ENCODE results near the gene CDON. TPM values are rescaled to one million over a fixed set of nuclear protein-coding genes. Genes with fewer than 3 reads are reported as not detected.

CDON gene
- total RNA-seq, 1 experiment from 2014 or later, result 17.2 TPM

- Histone ChIP-seq H2AFZ (ENCODE audit: low read length) (no peak overlapping the region), H2AK5ac (ENCODE audit: insufficient read length, low read length) (no peak overlapping the region), H2BK12ac (ENCODE audit: insufficient read length, low read depth, low read length) (no peak overlapping the region), H4K8ac (replicated peaks; ENCODE audit: insufficient read length, low read depth, low read length) (no peak overlapping the region), H3K23ac (ENCODE audit: insufficient read length, low read depth, low read length) (no peak overlapping the region), H3K4me1 (ENCODE audit: insufficient read depth, low read length) (no peaks in the 10 kb centered on the region), H2BK5ac (ENCODE audit: insufficient read length, low read length) (no peak overlapping the region), H3T11ph (ENCODE audit: low read length) (no peak overlapping the region), H2BK15ac (ENCODE audit: low read depth, low read length) (no peak overlapping the region), H3K4ac (ENCODE audit: low read depth, low read length) (no peak overlapping the region), H3K14ac (ENCODE audit: insufficient read depth, low read length) (no peak overlapping the region), H3K79me2 (ENCODE audit: insufficient read depth, low read length) (0 out of 2 replicates have a peak, but pooled peaks cover 1% of the 10 kb centered on the region), H3K18ac (ENCODE audit: insufficient read length, low read depth, low read length) (no peak overlapping the region), H3K56ac (ENCODE audit: insufficient read length, low read depth, low read length) (no peak overlapping the region), H4K5ac (ENCODE audit: insufficient read length, low read depth, low read length) (no peak overlapping the region), H3K27me3 (ENCODE audit: insufficient read depth, low read length) (no peaks in the 10 kb centered on the region), H2BK20ac (ENCODE audit: low read depth, low read length, poor library complexity, severe bottlenecking) (no peak overlapping the region), H4K91ac (ENCODE audit: insufficient read length, low read depth, low read length) (no peak overlapping the region), H3K23me2 (ENCODE audit: insufficient read length, low read depth, low read length, poor library complexity, severe bottlenecking) (no peaks in the 10 kb centered on the region), H2BK120ac (ENCODE audit: low read depth, low read length, poor library complexity, severe bottlenecking) (no peak overlapping the region), H3K9me3 (ENCODE audit: control insufficient read depth, low read depth, low read length) (no peaks in the 10 kb centered on the region), H3K9ac (ENCODE audit: extremely low read depth, insufficient read length, low read length) (no peak overlapping the region), H3K4me2 (ENCODE audit: insufficient read depth, insufficient read length, low read length) (no peak overlapping the region), H3K79me1 (ENCODE audit: insufficient read depth, low read depth, low read length, poor library complexity, severe bottlenecking) (no peaks in the 10 kb centered on the region), H3K27ac (ENCODE audit: insufficient read length, low read depth, low read length) (no peak overlapping the region), H4K20me1 (ENCODE audit: control insufficient read depth, insufficient read depth, insufficient read length) (no peaks in the 10 kb centered on the region)
- H3K9me3 Mint-ChIP-seq, result no peaks in the 10 kb centered on the region
- H3K27ac Mint-ChIP-seq, result no peak overlapping the region
- no peak for TF ChIP-seq CTCF (conservative IDR thresholded peaks at IDR 0.05)
- H3K36me3 Mint-ChIP-seq (ENCODE audit: insufficient read depth in 1 of 3, low read depth in 3 of 3), result peaks cover 0 to 5% (median 0%) of the 10 kb centered on the region in 3 experiments; a peak in 1 of 7 replicates
- peaks cover 0 to 4% of the 10 kb centered on the region in 2 experiments; a peak in 2 of 4 replicates for H3K4me1 Mint-ChIP-seq
- no peak overlapping the region for H3K4me3 Mint-ChIP-seq
- no peak for DNase-seq
- no CpG with 5 or more reads among the region's 5 CpGs for WGBS (ENCODE audit: extremely low coverage, insufficient read length, low lambda C conversion rate)
- no peaks in the 10 kb centered on the region for H3K27me3 Mint-ChIP-seq (ENCODE audit: low read depth)
These were observed 16.0 kb downstream of the CDON start for GRCh38 chr11:126046570-126047195.

Data from H9 (cell line).